Tibial nerve (tissue), 4 donors: ENCODE data around the gene AKT2. TPM values are rescaled to one million over a fixed set of nuclear protein-coding genes. Genes with fewer than 3 reads are reported as not detected.

Source experiments
- DNase-seq, 2 donors: peaks; one replicate each; pipeline ENCODE4 v3.0.0-alpha.2; 2019; ENCODE audit warnings: low spot score in 2 of 2
- H3K27ac ChIP-seq, 4 donors: fragments of 200-600 bp; sonication (generic) in 3 of 4; one replicate each; pipeline ENCODE4 v1.5.1; 2017 to 2019; ENCODE audit warnings: mild to moderate bottlenecking in 1 of 4
- H3K27me3 ChIP-seq, 2 donors: fragments of 200-600 bp; sonication (generic) in 1 of 2; one replicate each; pipeline versions ENCODE4 v1.5.1 to v1.6.0; 2017 to 2019
- H3K36me3 ChIP-seq, 3 donors: fragments of 200-600 bp; sonication (generic); one replicate each; pipeline ENCODE4 v1.5.1; 2018 to 2019
- H3K4me1 ChIP-seq, 4 donors: fragments of 200-600 bp; sonication (generic) in 3 of 4; one replicate each; pipeline ENCODE4 v1.5.1; 2017 to 2019
- H3K4me3 ChIP-seq, 4 donors: fragments of 200-600 bp; sonication (generic) in 3 of 4; one replicate each; pipeline ENCODE4 v1.5.1; 2017 to 2019; ENCODE audit warnings: mild to moderate bottlenecking in 1 of 4, moderate library complexity in 1 of 4
- H3K9me3 ChIP-seq, 4 donors: fragments of 200-600 bp; sonication (generic) in 3 of 4; one replicate each; pipeline ENCODE4 v1.5.1; 2017 to 2019
- CTCF ChIP-seq, 5 experiments: fragments of 200-600 bp in 3 of 5; fragments of 450-650 bp in 2 of 5; sonication (generic) in 3 of 5; IDR thresholded peaks; one replicate each; pipeline ENCODE4 v1.5.1; 2016 to 2019; ENCODE audit warnings: antibody characterized with exemption in 5 of 5, mild to moderate bottlenecking in 3 of 5, moderate library complexity in 2 of 5
- EP300 ChIP-seq, 2 donors: sonication (generic); formaldehyde crosslinking; IDR thresholded peaks; one replicate each; pipeline ENCODE4 v1.6.1; 2017; ENCODE audit warnings: antibody characterized with exemption in 2 of 2, mild to moderate bottlenecking in 1 of 2
- POLR2A ChIP-seq, 2 donors: fragments of 450-650 bp; IDR thresholded peaks; one replicate each; pipeline ENCODE4 v1.6.1; 2017; ENCODE audit warnings: antibody characterized with exemption in 2 of 2, mild to moderate bottlenecking in 2 of 2, moderate library complexity in 2 of 2
- WGBS, 2 donors: methylation state at CpG; one replicate each; pipeline ENCODE4 v1.1.5; 2018; 5-methylcytosine and 5-hydroxymethylcytosine counted together
- total RNA-seq, 4 donors: library from RNA; depleted of rRNA; stranded (reverse); fragments of >200 nt; gene quantifications; one replicate each; pipeline ENCODE4 v1.1.0, GENCODE V29; 2016

The AKT2 gene
- total RNA-seq, 4 donors from 2014 or later = 93.3 to 161 (median 121) TPM

GRCh38 chr19:40240332-40240731, 44.8 kb downstream of the AKT2 start:
- H3K36me3 ChIP-seq = peaks cover 0 to 66% (median 37%) of the 10 kb centered on the region in 3 donors
- WGBS, 2 donors = 86 to 92% methylated on average over 6 of the region's 6 CpGs
- TF ChIP-seq CTCF (IDR thresholded peaks at IDR 0.05) = no peak
- no peak for TF ChIP-seq EP300 (IDR thresholded peaks at IDR 0.05)
- TF ChIP-seq POLR2A (IDR thresholded peaks at IDR 0.05) = no peak
- no peak overlapping the region for H3K4me3 ChIP-seq
- peaks cover 4 to 59% (median 24%) of the 10 kb centered on the region in 4 donors for H3K4me1 ChIP-seq
- no peaks in the 10 kb centered on the region for H3K27me3 ChIP-seq
- H3K9me3 ChIP-seq = no peaks in the 10 kb centered on the region
- no peak overlapping the region for H3K27ac ChIP-seq
- DNase-seq = no peak

GRCh38 chr19:40239415-40240226, 45.5 kb downstream of the AKT2 start:
- Histone ChIP-seq H3K27me3 (no peaks in the 10 kb centered on the region), H3K9me3 (no peaks in the 10 kb centered on the region), H3K27ac (no peak overlapping the region), H3K36me3 (peaks cover 6 to 73% (median 44%) of the 10 kb centered on the region in 3 donors), H3K4me1 (peaks cover 3 to 52% (median 21%) of the 10 kb centered on the region in 4 donors), H3K4me3 (no peak overlapping the region)
- 90 to 97% methylated on average over 10 to 12 of the region's 12 CpGs for WGBS, 2 donors
- DNase-seq = no peak
- TF ChIP-seq POLR2A (IDR thresholded peaks at IDR 0.05) (no peak), EP300 (IDR thresholded peaks at IDR 0.05) (no peak), CTCF (IDR thresholded peaks at IDR 0.05) (no peak)

- Histone ChIP-seq H3K9me3 (no peaks in the 10 kb centered on the region), H3K27me3 (no peaks in the 10 kb centered on the region), H3K4me3 (no peak overlapping the region), H3K27ac (no peak overlapping the region), H3K36me3 (peaks cover 7 to 81% (median 44%) of the 10 kb centered on the region in 3 donors), H3K4me1 (peaks cover 0 to 44% (median 19%) of the 10 kb centered on the region in 4 donors)
- TF ChIP-seq EP300 (IDR thresholded peaks at IDR 0.05) (no peak), CTCF (IDR thresholded peaks at IDR 0.05) (no peak), POLR2A (IDR thresholded peaks at IDR 0.05) (no peak)
- no peak for DNase-seq
- 83 to 87% methylated on average over 9 of the region's 9 CpGs for WGBS, 2 donors
Measured at GRCh38 chr19:40238775-40239174, 46.4 kb downstream of the AKT2 start.

GRCh38 chr19:40237791-40238190, 47.4 kb downstream of the AKT2 start:
- WGBS, 2 donors = 93 to 94% methylated on average over 13 to 14 of the region's 14 CpGs
- H3K27ac ChIP-seq = no peak overlapping the region
- no peaks in the 10 kb centered on the region for H3K27me3 ChIP-seq
- peaks cover 0 to 39% (median 13%) of the 10 kb centered on the region in 4 donors for H3K4me1 ChIP-seq
- no peak overlapping the region for H3K4me3 ChIP-seq
- no peaks in the 10 kb centered on the region for H3K9me3 ChIP-seq
- TF ChIP-seq EP300 (IDR thresholded peaks at IDR 0.05) = no peak
- no peak for TF ChIP-seq CTCF (IDR thresholded peaks at IDR 0.05)
- TF ChIP-seq POLR2A (IDR thresholded peaks at IDR 0.05) = no peak
- DNase-seq = no peak
- H3K36me3 ChIP-seq = peaks cover 7 to 91% (median 44%) of the 10 kb centered on the region in 3 donors

GRCh38 chr19:40236366-40236765, 48.8 kb downstream of the AKT2 start:
- WGBS, 2 donors = 89 to 96% methylated on average over 6 of the region's 6 CpGs
- peaks cover 0 to 39% (median 12%) of the 10 kb centered on the region in 4 donors for H3K4me1 ChIP-seq
- H3K4me3 ChIP-seq = no peak overlapping the region
- TF ChIP-seq EP300 (IDR thresholded peaks at IDR 0.05) (no peak), CTCF (IDR thresholded peaks at IDR 0.05) (no peak), POLR2A (IDR thresholded peaks at IDR 0.05) (no peak)
- peaks cover 7 to 89% (median 44%) of the 10 kb centered on the region in 3 donors for H3K36me3 ChIP-seq
- H3K9me3 ChIP-seq = no peaks in the 10 kb centered on the region
- no peak overlapping the region for H3K27ac ChIP-seq
- no peaks in the 10 kb centered on the region for H3K27me3 ChIP-seq
- DNase-seq = no peak
